GM12874 (cell line): ENCODE data around the gene VSNL1.

Source experiments
- CTCF ChIP-seq: IDR thresholded peaks from 2 replicates; pipeline ENCODE4 v1.5.1; 2011; ENCODE audit warnings: low read depth, mild to moderate bottlenecking, control low read depth, low read length, moderate library complexity; ENCODE audit not compliant: insufficient read depth

VSNL1 gene

GRCh38 chr2:17683981-17684380 lies 143.5 kb downstream of the VSNL1 start:
- TF ChIP-seq CTCF = no peak

DNA sequence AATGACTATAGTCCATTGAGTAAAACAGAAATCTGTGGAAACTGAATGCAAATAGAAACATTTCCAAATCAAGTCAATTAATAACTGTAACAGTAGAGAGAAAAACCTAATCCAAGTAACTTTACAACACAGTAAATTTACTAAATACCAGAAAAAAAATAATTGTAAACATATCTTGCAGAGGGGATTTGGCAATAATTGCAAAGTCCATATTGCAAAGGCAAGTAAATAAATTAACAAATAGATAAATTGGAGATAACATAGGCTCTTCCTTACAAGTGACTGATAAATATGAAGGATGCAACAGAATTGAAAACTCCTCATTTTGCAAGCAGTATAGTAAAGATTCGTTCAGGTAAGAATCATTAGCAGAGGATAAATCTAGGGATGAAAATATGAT lies 148.1 kb downstream of the VSNL1 start:
- no peak for TF ChIP-seq CTCF

GRCh38 chr2:17689010-17689409 lies 148.5 kb downstream of the VSNL1 start:
- no peak for TF ChIP-seq CTCF

GRCh38 chr2:17690776-17691175 lies 150.3 kb downstream of the VSNL1 start:
- TF ChIP-seq CTCF = no peak
